SKM-1 treated with dmso at 0.1 percent for 144 hours (cell line): Measurements from ENCODE around the gene SLC39A11.
"Not testable (repeated sequence)": the region's sequence is repeated elsewhere in the genome, so short reads cannot be mapped to it uniquely, and the experiment has no call there.

Experiments
- DNase-seq: peaks from one replicate; lab custom pipeline; 2025; ENCODE audit not compliant: unreplicated experiment; lab: John Stamatoyannopoulos, UW

The SLC39A11 gene

GRCh38 chr17:73013816-73014663, 78.4 kb downstream of the SLC39A11 start:
- no peak for DNase-seq

- DNase-seq: no peak
Observed at GRCh38 chr17:73013301-73013700, 79.2 kb downstream of the SLC39A11 start.

GRCh38 chr17:73011016-73011486, 81.4 kb downstream of the SLC39A11 start:
- DNase-seq: peak; percentile 25

DNA sequence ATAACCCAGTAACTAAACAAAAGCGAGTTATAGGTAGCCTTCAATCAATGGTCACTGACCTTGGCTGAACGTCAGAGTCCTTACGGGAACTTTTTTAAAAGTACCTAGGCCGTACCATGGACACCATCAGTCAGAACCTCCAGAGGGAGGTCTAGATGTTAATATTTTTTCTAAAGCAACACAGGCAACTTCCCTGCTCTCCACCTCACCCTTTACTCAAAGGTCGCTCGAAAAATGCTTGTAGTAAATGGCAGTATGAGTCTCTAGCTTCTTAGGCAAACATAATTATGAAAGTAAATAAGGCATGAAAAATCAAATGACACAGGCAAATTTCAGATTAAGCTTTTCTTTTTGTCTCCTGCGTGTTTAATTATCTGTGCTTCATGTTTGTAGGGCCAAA, 82.1 kb downstream of the SLC39A11 start:
- DNase-seq: no peak

DNA sequence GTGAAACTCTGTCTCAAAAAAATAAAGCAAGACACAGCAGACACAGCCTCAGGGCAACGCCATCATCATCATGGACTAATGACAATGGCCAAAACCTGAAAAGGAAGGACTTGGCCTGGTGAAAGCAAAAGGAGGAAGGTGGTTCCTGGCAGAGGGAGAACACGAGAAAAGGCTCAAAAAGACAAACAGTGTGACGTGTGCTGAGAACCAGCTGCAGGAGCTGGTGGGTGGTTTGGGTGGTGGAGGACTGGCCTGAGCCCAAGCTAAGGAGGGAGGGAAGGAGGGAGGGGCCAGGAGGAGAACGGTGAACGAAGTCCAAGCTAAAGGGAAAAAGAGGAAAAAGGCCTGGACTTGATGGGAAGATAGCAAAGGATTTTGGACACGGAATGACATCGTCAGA, 85.1 kb downstream of the SLC39A11 start:
- no peak for DNase-seq

DNA sequence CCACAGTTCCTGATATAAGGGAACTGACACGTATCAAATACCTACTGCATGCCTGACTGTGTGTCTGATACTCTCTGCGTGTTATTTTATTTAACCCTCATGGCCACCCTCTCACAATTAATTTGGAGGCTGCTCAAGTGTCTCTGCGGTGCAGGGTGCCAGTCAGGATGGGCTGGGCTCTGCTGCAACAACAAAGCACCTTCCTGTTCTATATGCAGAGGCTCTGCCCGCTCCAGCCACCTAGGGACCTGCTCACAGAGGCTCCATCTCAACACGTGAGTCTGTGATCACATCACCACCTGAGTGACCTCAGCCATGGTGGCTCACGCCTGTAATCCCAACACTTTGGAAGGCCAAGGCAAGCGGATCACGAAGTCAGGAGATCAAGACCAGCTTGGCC, 87.1 kb downstream of the SLC39A11 start:
- DNase-seq: no peak

- DNase-seq: no peak
Observed at GRCh38 chr17:73003487-73003886, 89.0 kb downstream of the SLC39A11 start.

DNA sequence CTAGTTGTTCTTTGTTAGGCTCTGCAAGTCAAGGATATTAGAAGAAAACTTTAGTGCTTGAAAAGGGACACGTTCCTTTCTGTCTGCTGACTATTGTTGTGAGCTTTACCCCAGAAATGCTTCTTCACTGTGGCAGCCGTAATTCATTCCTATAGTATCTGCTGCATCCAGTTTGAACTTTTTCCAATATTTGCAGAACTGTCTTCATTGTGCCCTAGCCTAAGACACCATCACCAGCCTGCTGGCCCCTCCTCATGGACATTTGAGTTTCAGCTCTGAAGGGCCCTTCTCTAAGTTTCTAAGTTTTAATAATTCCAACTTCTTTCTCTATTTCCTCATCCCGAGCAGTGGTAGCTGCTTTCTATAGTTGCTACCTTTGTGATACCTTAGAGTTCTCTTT, 91.7 kb downstream of the SLC39A11 start:
- DNase-seq: no peak

DNA sequence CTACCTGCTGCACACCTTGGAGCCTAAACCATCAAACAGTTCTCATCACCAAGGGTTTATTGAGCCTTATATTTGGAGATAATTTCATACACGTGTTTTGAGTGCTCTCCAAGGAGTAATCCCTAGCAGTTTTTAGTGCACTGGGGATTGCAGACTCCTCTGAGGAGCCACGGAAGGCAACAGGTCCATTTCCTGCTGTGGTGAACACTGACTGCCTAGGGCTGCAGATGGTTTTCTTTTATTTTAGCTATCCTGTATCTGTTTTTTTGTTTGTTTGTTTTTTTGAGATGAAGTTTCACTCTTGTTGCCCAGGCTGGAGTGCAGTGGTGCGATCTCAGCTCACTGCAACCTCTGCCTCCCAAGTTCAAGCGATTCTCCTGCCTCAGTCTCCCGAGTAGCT, 93.0 kb downstream of the SLC39A11 start:
- DNase-seq: not testable (repeated sequence)

GRCh38 chr17:72998343-72998742, 94.1 kb downstream of the SLC39A11 start:
- DNase-seq: no peak

DNA sequence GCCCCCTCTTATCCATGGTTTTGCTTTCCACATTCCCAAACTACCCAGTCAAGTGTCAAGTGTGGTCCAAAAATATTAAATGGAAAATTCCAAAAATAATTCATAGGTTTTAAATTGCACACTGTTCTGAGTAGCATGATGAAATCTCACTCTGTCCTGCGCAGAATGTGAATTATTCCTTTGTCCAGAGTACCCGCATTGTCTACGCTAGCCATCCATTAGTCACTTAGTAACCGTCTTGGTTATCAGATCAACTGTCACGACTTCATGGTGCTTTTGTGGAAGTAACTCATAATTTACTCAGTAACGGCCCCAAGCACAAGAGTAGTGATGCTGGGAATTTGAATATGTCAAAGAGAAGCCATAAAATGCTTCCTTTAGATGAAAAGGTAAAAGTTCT, 94.9 kb downstream of the SLC39A11 start:
- no peak for DNase-seq

DNA sequence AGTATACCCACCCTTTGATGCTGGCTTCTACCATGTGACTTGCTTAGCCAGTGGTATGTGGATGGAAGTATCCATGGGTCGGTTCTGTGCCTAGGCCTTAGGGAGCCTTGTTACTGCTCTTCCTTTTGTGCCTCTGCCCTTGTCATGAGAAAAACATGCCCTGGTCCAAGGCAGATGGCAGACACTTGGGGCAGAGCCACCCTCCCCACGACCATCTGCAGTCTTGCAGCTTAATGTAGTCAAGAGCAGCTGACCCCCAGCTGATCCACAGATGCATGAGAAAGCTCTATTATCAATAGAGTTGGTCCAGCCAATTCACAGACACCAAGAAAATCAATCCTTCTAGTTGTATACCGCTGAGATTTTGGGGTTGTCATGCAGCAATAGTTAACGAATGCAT, 95.7 kb downstream of the SLC39A11 start:
- no peak for DNase-seq

GRCh38 chr17:72995008-72995656, 97.4 kb downstream of the SLC39A11 start:
- DNase-seq: no peak

DNA sequence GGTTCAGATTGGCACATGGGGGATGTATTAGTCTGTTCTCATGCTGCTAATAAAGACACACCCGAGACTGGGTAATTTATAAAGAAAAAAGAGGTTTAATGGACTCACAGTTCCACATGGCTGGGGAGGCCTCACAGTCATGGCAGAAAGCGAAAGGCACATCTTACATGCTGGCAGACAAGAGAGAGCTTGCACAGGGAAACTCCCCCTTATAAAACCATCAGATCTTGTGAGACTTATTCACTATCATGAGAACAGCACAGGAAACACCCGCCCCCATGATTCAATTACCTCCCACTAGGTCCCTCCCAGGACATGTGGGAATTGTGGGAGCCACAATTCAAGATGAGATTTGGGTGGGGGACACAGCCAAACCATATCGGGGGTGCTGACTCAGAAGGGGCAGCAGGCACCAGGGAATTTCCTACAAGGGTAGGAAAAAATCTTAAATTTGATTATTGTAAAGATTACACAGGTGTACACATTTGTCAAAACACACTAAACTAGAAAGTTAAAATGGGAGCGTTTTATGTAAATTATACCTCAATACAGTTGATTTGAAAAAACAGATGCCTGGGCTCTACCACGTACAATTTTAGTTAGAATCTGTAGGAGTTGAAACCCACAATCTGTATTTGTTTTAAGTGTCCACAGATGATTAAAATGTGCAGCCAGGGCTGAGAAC, 99.6 kb downstream of the SLC39A11 start:
- not testable (repeated sequence) for DNase-seq

GRCh38 chr17:72991651-72992050, 100.8 kb downstream of the SLC39A11 start:
- DNase-seq: no peak

DNA sequence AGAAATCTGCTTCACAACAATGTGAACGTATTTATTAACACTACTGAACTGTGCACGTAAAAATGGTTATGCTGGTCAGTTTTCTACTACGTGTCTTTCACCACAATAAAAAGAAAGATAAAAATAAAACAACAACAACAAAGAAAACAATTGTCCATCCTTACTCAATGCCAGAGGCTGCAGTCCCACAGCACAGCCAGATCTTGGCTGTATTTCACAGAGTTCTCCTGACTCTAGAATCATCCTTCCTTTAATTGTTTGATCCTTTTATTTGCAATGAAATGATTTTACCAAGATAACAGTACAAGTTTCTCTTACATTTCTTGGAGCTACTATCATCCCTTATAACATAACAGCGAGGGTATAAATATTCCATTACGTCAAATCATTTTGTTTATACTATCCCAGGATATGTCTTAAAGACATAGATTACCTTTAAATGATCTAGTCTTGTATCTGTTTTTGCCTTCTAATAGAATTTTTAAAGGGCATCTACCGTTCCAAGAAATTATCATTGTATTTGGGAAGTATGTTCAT, 103.3 kb downstream of the SLC39A11 start:
- no peak for DNase-seq

DNA sequence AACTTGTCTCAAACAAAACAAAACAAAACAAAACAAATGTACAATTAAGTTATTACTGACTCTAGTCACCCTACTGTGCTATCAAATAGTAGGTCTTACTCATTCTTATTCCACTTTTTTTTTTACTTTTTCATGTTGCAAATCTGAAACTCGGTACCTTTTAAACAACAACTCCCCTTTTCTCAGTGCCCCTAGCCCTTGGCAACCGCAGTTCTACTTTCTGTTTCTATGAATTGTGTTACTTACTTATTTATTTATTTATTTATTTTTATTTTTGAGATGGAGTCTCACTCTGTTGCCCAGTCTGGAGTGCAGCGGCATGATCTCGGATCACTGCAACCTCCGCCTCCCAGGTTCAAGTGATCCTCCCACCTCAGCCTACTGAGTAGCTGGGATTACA, 104.0 kb downstream of the SLC39A11 start:
- DNase-seq: no peak

DNA sequence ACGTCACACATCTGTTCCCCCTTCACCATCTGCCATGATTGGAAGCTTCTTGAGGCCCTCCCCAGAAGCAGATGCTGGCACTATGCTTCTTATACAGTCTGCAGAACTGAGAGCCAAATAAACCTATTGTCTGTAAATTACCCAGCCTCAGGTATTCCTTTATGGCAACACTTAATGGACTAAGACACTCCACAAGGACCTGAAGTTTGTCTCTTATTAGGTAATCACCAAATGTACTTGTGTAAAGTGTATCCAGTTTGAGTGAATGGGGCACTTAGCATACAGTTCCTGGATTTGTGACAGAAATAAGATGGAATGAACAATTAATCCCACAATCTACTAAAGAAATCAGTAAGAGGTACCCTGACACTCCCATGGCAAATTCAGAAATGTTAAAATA, 105.3 kb downstream of the SLC39A11 start:
- DNase-seq: no peak

GRCh38 chr17:72985882-72986720, 106.4 kb downstream of the SLC39A11 start:
- DNase-seq: peak; percentile 70

GRCh38 chr17:72984926-72985325, 107.6 kb downstream of the SLC39A11 start:
- no peak for DNase-seq
